HepG2 (cell line): Measurements from ENCODE around the gene ZBTB2. TPM values are rescaled to one million over a fixed set of nuclear protein-coding genes. Genes with fewer than 3 reads are reported as not detected.
A peak's percentile ranks its signal among the peaks of the same experiment; 100 is the strongest.

Source experiments
- ATAC-seq: fragments of 200-7000 bp; cut with Tn5 transposase; 3 replicates; pipeline ENCODE4 v1.9.1; 2020; ENCODE audit warnings: mild to moderate bottlenecking, moderate library complexity
- BruUV-seq: library from RNA; stranded (reverse); fragments of 400-500 nt; replicated peaks from 2 replicates; lab custom pipeline; 2021; lab: Mats Ljungman, UMichigan
- CTCF ChIA-PET: fragments of 300-600 bp; formaldehyde crosslinking; extraction: SDS; loops from one replicate; lab custom pipeline; 2021; ENCODE audit warnings: low total read pairs, inconsistent platforms, low intra/inter-chr PET ratio; lab: Yijun Ruan, JAX
- POLR2A ChIA-PET: fragments of 350-600 bp; sonication (Branson Sonifier 250); formaldehyde crosslinking; loops from one replicate; lab custom pipeline; 2020; ENCODE audit warnings: antibody characterized with exemption, inconsistent platforms; lab: Yijun Ruan, JAX
- DNase-seq: peaks from one replicate; pipeline ENCODE4 v3.0.0-alpha.2; 2015; ENCODE audit warnings: low spot score
- FAIRE-seq: peaks from 3 replicates; lab custom pipeline; 2011; peaks lifted over from hg19 to GRCh38; lab: Jason Lieb, UNC
- H2AFZ ChIP-seq: one replicate; pipeline ENCODE4 v1.6.1; 2011; ENCODE audit warnings: low read length, inconsistent platforms
- H3K27ac ChIP-seq: fragments of 300-600 bp; 3 replicates; pipeline ENCODE4 v1.8.0; 2011; ENCODE audit warnings: mixed run types, mild to moderate bottlenecking, mixed read lengths, low read length, inconsistent platforms; ENCODE audit not compliant: insufficient read depth; ENCODE audit errors: extremely low read length
- H3K27me3 ChIP-seq, 2 experiments: fragments of 200-600 bp in 1 of 2; 2 replicates in 1 of 2; 3 replicates in 1 of 2; pipeline versions ENCODE4 v1.6.0 to v1.8.0; 2011; ENCODE audit warnings: low read length in 2 of 2, mild to moderate bottlenecking in 2 of 2, moderate library complexity in 2 of 2, inconsistent platforms in 1 of 2; ENCODE audit not compliant: insufficient read depth in 2 of 2, control insufficient read depth in 1 of 2
- H3K36me3 ChIP-seq, 2 experiments: fragments of 200-600 bp in 1 of 2; replicated peaks in 1 of 2; 2 replicates in 1 of 2; 3 replicates in 1 of 2; pipeline versions ENCODE4 v1.5.1 to v1.8.0; 2011; ENCODE audit warnings: low read length in 2 of 2, inconsistent platforms in 1 of 2; ENCODE audit not compliant: insufficient read depth in 2 of 2, control insufficient read depth in 1 of 2
- H3K4me1 ChIP-seq: 2 replicates; pipeline ENCODE4 v1.5.1; 2012; ENCODE audit warnings: low read length, inconsistent platforms; ENCODE audit not compliant: insufficient read depth
- H3K4me2 ChIP-seq: 2 replicates; pipeline ENCODE4 v1.6.0; 2011; ENCODE audit warnings: low read depth, low read length, inconsistent platforms
- H3K4me3 ChIP-seq, 3 experiments: fragments of 200-600 bp in 1 of 3; sonication (generic), shearing (Covaris generic) in 1 of 3; replicated peaks in 1 of 3; 2 replicates each; pipeline ENCODE4 v1.5.1; 2011 to 2016; ENCODE audit warnings: low read length in 3 of 3, inconsistent platforms in 2 of 3, low read depth in 2 of 3, mild to moderate bottlenecking in 2 of 3, control low read depth in 1 of 3, mixed read lengths in 1 of 3; ENCODE audit not compliant: insufficient read depth in 1 of 3
- H3K79me2 ChIP-seq: one replicate; pipeline ENCODE4 v1.6.1; 2011; ENCODE audit warnings: low read length, inconsistent platforms; ENCODE audit not compliant: insufficient read depth
- H3K9ac ChIP-seq: 2 replicates; pipeline ENCODE4 v1.6.0; 2011; ENCODE audit warnings: mild to moderate bottlenecking, low read depth, low read length, inconsistent platforms; ENCODE audit not compliant: insufficient read depth
- H3K9me3 ChIP-seq: 2 replicates; pipeline ENCODE4 v1.5.1; 2012; ENCODE audit warnings: mild to moderate bottlenecking, low read length
- H4K20me1 ChIP-seq: 2 replicates; pipeline ENCODE4 v1.6.0; 2011; ENCODE audit warnings: inconsistent platforms, mild to moderate bottlenecking, low read length, moderate library complexity; ENCODE audit not compliant: insufficient read depth
- AGO2 ChIP-seq: fragments of 200-400 bp; formaldehyde crosslinking; optimal IDR thresholded peaks from 2 replicates; pipeline ENCODE3; 2017; ENCODE audit warnings: mild to moderate bottlenecking, low read depth, low read length, moderate library complexity
- FOSL2 ChIP-seq: sonication (generic); formaldehyde crosslinking; IDR thresholded peaks from 2 replicates; pipeline ENCODE4 v1.4.0; 2020; ENCODE audit warnings: missing genetic modification reagents
- HOXA9 ChIP-seq: sonication (generic); formaldehyde crosslinking; IDR thresholded peaks from 2 replicates; pipeline ENCODE4 v1.8.1; 2022; ENCODE audit warnings: missing genetic modification reagents, mild to moderate bottlenecking, moderate library complexity, borderline replicate concordance
- NR2F1 ChIP-seq, 2 experiments: fragments of 450-650 bp in 1 of 2; formaldehyde crosslinking in 1 of 2; IDR thresholded peaks; 2 replicates each; pipeline versions ENCODE4 v1.5.0 to v1.6.1; 2016 to 2020; ENCODE audit warnings: mild to moderate bottlenecking in 1 of 2, missing compliant biosample characterization in 1 of 2, missing genetic modification reagents in 1 of 2, moderate library complexity in 1 of 2
- POLR2A ChIP-seq, 2 experiments: IDR thresholded peaks; 2 replicates each; pipeline ENCODE4 v1.6.1; 2011; ENCODE audit warnings: low read depth in 2 of 2, low read length in 2 of 2, mild to moderate bottlenecking in 1 of 2, moderate library complexity in 1 of 2; ENCODE audit not compliant: insufficient read depth in 1 of 2
- RBFOX2 ChIP-seq: fragments of 200-400 bp; formaldehyde crosslinking; IDR thresholded peaks from 2 replicates; pipeline ENCODE4 v1.6.1; 2017; ENCODE audit warnings: low read depth, mild to moderate bottlenecking, low read length
- SATB2 ChIP-seq: sonication (generic); formaldehyde crosslinking; IDR thresholded peaks from 2 replicates; pipeline ENCODE4 v1.5.0; 2020; ENCODE audit warnings: missing genetic modification reagents
- STAT6 ChIP-seq: sonication (generic); formaldehyde crosslinking; IDR thresholded peaks from 2 replicates; pipeline ENCODE4 v1.4.0; 2020; ENCODE audit warnings: missing genetic modification reagents, mild to moderate bottlenecking, borderline replicate concordance
- ZEB1 ChIP-seq: IDR thresholded peaks from 2 replicates; pipeline ENCODE4 v1.6.1; 2012; ENCODE audit warnings: mild to moderate bottlenecking, low read depth, inconsistent platforms; ENCODE audit not compliant: insufficient replicate concordance
- ZNF20 ChIP-seq: sonication (generic); formaldehyde crosslinking; IDR thresholded peaks from 2 replicates; pipeline ENCODE4 v1.4.0; 2020; ENCODE audit warnings: mild to moderate bottlenecking, moderate library complexity, missing genetic modification reagents
- ZNF598 ChIP-seq: sonication (generic); formaldehyde crosslinking; IDR thresholded peaks from 2 replicates; pipeline ENCODE4 v1.5.1; 2020; ENCODE audit warnings: mild to moderate bottlenecking, missing genetic modification reagents, borderline replicate concordance
- ZNF7 ChIP-seq: IDR thresholded peaks from 2 replicates; pipeline ENCODE4 v1.6.1; 2016; ENCODE audit warnings: missing biosample characterization, missing genetic modification reagents
- ZNF879 ChIP-seq: sonication (generic); formaldehyde crosslinking; IDR thresholded peaks from 2 replicates; pipeline ENCODE4 v1.8.1; 2023; ENCODE audit warnings: missing genetic modification reagents
- WGBS: methylation state at CpG from one replicate; pipeline ENCODE4 v1.1.6; 2017; ENCODE audit warnings: low lambda C conversion rate; 5-methylcytosine and 5-hydroxymethylcytosine counted together
- in situ Hi-C: cut with HindIII; loops from 2 replicates; pipeline ENCODE4 v1.10.0; 2017; ENCODE audit warnings: low pct_unique_long_range_greater_than_20kb; ENCODE audit not compliant: extremely low pct_ligation_motif_present
- intact Hi-C: fragments of 100-400 bp; cut with micrococcal nuclease; formaldehyde crosslinking; loops from one replicate; pipeline ENCODE4 v1.10.0; 2022; ENCODE audit not compliant: unreplicated experiment
- polyA plus RNA-seq, 8 experiments: library from polyadenylated mRNA; depleted of rRNA in 3 of 8; stranded (reverse) in 7 of 8; unstranded in 1 of 8; fragments of >200 nt; fragmentation: Illumina TruSeq in 4 of 8; extraction: Trizol in 4 of 8; gene quantifications; 2 replicates each; pipeline versions ENCODE4 v1.2.1 to v1.2.3, GENCODE V29; 2011 to 2016; ENCODE audit warnings: low read depth in 4 of 8, missing spikeins in 1 of 8, mixed read lengths in 1 of 8; ENCODE audit not compliant: insufficient read depth in 1 of 8
- total RNA-seq, 5 experiments: library from RNA; depleted of rRNA; stranded (reverse); fragments of >200 nt; fragmentation: Illumina TruSeq; extraction: Trizol; gene quantifications; 2 replicates each; pipeline ENCODE4 v1.2.3, GENCODE V29; 2016; ENCODE audit warnings: low read depth in 1 of 5

ZBTB2 gene
- total and polyA plus RNA-seq, 2 of the 13 experiments (the other 11 are each of a cell fraction or from before 2014, with no cell fraction given) = 15.4 to 22.8 TPM

GRCh38 chr6:151408858-151409257 lies 17.5 kb upstream of the ZBTB2 start:
- Histone ChIP-seq H3K79me2 (no peaks in the 10 kb centered on the region), H3K27me3 (no peaks in the 10 kb centered on the region), H3K36me3 (peaks cover 37 to 77% of the 10 kb centered on the region in 2 experiments), H3K4me3 (no peak overlapping the region), H3K4me2 (no peak overlapping the region), H3K9ac (no peak overlapping the region), H2AFZ (no peak overlapping the region), H3K27ac (no peak overlapping the region), H4K20me1 (no peaks in the 10 kb centered on the region), H3K4me1 (no peaks in the 10 kb centered on the region), H3K9me3 (no peaks in the 10 kb centered on the region)
- DNase-seq (no peak), ATAC-seq (peak; percentile 2; the same call in 1 of the 3 replicates), FAIRE-seq (no peak)
- BruUV-seq = no TSS peak
- ChIA-PET POLR2A (no interaction called here), CTCF (no interaction called here)
- intact Hi-C loops (no loop called here), in situ Hi-C loops (no loop called here)
- 100% methylated on average over 2 of the region's 2 CpGs for WGBS
- TF ChIP-seq POLR2A (IDR thresholded peaks at IDR 0.05; ENCODE audit: insufficient read depth in 1 of 2, low read depth in 2 of 2, low read length in 2 of 2) (peak in 1 of 2 experiments; percentile 37; a peak in 1 of 4 replicates), ZNF879 (CRISPR knock-in tag) (no peak)

- in situ Hi-C loops = no loop called here
- H3K9me3 ChIP-seq = no peaks in the 10 kb centered on the region
- 92% methylated on average over 4 of the region's 4 CpGs for WGBS
- H3K79me2 ChIP-seq = peaks cover 37% of the 10 kb centered on the region
- no peak overlapping the region for H3K4me2 ChIP-seq
- FAIRE-seq (no peak), ATAC-seq (no peak)
- H2AFZ ChIP-seq = no peak overlapping the region
- H3K27ac ChIP-seq = no peak overlapping the region
- peaks cover 15% of the 10 kb centered on the region for H3K4me1 ChIP-seq
- H3K27me3 ChIP-seq = no peaks in the 10 kb centered on the region
- H4K20me1 ChIP-seq = no peaks in the 10 kb centered on the region; the same call in 1 of the 2 replicates
- H3K4me3 ChIP-seq = no peak overlapping the region
- TF ChIP-seq ZNF7 (CRISPR knock-in tag) = no peak
- no peak for TF ChIP-seq SATB2
- TF ChIP-seq ZEB1 = no peak
- TF ChIP-seq FOSL2 = no peak
- no peak for TF ChIP-seq STAT6
- peak; percentile 66 for TF ChIP-seq AGO2
- no peak for TF ChIP-seq ZNF598 (CRISPR knock-in tag)
- TF ChIP-seq HOXA9 = no peak
- no peak for TF ChIP-seq ZNF20 (CRISPR knock-in tag)
- TF ChIP-seq NR2F1 (CRISPR knock-in tag; IDR thresholded peaks at IDR 0.05) = no peak
- TF ChIP-seq RBFOX2 = 0 out of 2 replicates have a peak, but pooled peaks have one; percentile 37
- TF ChIP-seq, all 625 proteins: peak for 2
- CTCF ChIA-PET = no interaction called here
- intact Hi-C loops = no loop called here
- no peak overlapping the region for H3K9ac ChIP-seq
- DNase-seq = no peak
- peaks cover 13 to 32% of the 10 kb centered on the region in 2 experiments for H3K36me3 ChIP-seq
- POLR2A ChIA-PET = no interaction called here
- no TSS peak for BruUV-seq
Observed at GRCh38 chr6:151403919-151404308, 12.6 kb upstream of the ZBTB2 start.
